NCI-H1436 treated with DMSO at 0.1 percent for 48 hours (cell line): Measurements from ENCODE around the gene PTPRM.

Source experiments
- DNase-seq: peaks from one replicate; lab custom pipeline; 2025; lab: John Stamatoyannopoulos, UW

The PTPRM gene

GRCh38 chr18:8238507-8238906 is 671.4 kb downstream of the PTPRM start:
- no peak for DNase-seq

GRCh38 chr18:8241731-8242130 is 674.6 kb downstream of the PTPRM start:
- DNase-seq: no peak

DNA sequence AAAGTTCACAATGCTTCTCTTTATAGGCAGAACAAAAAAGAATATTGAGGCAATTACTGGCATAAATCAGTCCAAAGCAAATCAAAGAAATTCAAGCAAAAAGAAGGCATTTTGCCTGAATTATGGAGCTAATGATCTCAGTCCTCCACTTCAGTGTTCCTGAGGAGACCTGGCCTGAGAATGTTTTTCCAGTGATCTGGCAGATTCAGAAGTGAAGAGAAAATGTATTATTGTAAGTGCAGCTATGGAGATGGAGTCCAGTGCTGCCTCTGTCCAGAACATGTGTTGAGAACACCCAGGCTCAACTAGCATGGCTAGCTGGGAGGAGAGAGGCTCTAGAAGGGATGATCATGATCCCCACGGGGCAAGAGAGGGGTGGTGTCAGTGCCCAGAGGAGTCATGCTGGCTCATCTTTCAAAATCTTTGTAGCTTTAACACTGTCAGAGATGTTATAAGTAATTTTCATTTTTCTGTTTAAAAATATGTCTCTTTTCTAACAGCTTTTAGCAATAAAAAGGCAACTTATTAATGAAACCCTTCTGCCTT is 675.1 kb downstream of the PTPRM start:
- DNase-seq: no peak

- DNase-seq: no peak
Observed at GRCh38 chr18:8247700-8248099, 680.6 kb downstream of the PTPRM start.

GRCh38 chr18:8248576-8248975 is 681.5 kb downstream of the PTPRM start:
- no peak for DNase-seq

GRCh38 chr18:8249811-8250210 is 682.7 kb downstream of the PTPRM start:
- DNase-seq: no peak

- DNase-seq: no peak
Observed at GRCh38 chr18:8252371-8252770, 685.3 kb downstream of the PTPRM start.

DNA sequence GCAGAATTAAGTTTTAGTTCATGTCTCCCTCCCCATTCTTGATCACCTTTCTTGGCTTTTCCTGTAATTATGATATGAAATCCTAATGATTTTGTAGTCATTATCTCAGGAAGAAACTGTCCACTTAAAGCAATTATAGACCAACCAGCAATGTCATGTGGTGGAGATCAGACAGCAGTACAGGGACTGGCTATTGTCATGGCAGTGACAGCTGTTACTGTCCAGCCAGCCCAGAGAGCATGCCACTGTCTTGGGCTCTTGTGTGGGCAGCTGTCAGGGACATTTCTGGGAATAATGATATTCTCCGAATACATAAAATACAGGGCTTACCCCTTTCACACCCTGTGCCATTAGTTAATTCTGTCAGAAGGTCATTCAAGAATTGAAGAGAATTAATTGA is 686.8 kb downstream of the PTPRM start:
- no peak for DNase-seq

GRCh38 chr18:8254654-8255053 is 687.5 kb downstream of the PTPRM start:
- no peak for DNase-seq

DNA sequence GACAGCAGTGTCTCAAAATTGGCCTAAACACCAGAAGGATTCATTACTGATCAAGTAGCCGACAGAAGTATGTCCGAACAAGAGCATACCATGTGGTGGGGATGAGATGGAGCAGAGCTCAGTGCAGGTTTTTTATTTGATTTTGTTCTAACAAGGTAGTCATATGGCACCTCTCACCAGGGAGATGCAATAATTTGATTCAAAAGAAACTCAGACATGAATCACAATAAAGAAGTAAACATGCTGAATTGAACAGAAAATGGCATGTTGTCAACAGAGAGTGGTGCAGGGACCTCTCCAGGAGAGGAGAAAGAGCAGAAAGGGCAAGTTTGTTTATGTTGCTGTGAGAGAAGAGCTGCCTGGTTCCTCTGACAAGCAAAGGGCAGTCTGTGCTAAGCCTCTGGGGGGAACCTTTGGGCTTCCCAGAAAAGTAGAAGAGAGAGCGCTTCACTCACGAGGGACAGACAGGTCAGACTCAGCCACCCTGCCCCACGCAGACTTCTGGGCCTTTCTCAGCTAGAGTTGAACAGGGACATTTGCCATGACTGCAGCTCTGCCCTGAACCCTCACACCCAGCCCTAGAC is 690.8 kb downstream of the PTPRM start:
- no peak for DNase-seq

DNA sequence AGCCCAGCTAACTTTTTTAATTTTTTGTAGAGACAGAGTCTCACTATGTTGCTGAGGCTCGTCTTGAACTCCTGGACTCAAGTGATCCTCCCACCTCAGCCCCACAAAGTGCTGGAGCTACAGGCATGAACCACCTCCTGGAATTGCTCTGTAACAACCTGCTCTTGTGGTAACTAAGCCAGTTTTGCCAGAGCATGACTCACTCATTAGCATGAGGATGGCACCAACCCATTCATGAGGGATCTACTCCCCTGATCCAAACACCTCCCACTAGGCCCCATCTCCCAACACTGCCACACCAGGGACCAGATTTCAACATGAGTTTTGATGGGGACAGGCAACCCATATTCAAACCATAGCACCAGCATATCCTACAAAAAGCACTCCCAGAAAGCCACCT is 693.2 kb downstream of the PTPRM start:
- no peak for DNase-seq

DNA sequence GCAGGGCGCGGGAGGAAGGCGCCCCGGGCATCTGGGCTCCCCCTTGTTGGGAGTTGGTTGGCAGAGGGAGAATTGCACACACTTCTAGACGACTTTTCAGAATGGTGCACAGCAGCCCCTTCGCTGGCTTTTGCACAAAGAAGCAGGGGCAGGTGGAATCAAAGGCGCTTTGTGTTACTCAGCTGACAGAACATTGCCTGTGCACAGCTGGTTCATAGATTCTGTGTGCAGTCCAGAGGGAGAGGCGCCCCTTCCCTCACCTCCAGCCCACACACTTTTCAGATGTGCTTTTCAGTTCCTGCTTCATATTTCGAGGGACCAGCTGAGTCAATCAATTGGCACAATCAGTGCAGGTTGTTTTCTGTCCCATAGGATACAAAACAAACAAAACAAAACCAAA is 693.7 kb downstream of the PTPRM start:
- no peak for DNase-seq

DNA sequence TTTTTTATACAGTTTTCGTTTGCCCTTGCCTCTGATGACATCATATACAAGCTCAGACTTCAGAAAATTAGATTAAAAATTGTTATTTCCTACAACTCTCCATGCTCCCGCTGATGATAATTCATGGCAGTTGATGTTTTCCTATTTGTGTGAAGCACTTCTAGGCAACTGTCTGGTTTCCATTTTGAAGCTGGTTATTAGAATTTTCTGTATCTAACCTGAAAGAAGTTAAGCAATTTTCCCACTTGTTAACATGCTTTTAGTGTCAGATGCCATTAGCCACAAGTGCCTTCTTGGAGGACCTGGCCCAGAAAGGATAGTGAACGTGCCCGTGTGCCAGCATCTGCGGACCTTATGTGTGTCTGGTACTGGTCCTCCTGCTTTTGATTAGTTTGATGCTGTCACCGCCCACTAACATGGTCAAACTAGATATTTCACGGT is 694.6 kb downstream of the PTPRM start:
- no peak for DNase-seq

DNA sequence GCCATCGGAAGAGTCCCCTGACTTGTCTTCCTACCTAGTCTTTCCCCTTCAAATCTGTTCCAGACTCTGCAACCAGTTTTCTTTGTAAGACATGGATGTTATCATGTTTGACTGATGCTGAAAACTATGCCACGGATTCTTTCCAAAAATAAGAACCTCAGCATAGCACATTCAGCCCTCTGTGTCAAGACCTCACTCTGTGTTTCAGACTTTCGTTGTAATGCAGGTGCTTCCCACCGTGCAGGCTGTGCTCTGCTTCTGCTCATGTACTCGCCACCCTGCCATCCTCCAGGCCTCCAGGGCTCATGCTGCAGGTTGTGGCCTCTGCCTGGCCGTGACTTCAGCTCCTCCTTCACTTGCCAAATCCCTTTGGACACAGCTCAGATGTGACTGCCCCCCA is 695.1 kb downstream of the PTPRM start:
- no peak for DNase-seq

DNA sequence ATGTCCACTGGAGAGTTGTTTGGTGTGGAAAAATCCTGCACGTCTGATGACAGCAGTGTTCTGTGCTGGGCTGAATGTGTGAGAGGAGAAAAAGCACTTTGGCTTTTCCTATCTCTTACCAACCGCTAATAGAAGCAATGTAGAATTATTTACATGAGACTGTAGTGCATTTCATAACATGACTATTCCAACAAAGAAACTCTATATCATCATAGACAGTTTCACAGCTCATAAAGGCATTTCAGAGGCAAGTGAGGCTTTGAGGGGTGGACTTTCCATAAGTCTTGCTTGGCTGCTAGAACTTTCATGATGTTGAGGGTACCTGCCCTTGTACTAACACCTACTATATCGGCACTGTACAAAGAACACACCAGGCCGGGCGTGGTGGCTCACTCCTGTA is 697.0 kb downstream of the PTPRM start:
- DNase-seq: no peak

DNA sequence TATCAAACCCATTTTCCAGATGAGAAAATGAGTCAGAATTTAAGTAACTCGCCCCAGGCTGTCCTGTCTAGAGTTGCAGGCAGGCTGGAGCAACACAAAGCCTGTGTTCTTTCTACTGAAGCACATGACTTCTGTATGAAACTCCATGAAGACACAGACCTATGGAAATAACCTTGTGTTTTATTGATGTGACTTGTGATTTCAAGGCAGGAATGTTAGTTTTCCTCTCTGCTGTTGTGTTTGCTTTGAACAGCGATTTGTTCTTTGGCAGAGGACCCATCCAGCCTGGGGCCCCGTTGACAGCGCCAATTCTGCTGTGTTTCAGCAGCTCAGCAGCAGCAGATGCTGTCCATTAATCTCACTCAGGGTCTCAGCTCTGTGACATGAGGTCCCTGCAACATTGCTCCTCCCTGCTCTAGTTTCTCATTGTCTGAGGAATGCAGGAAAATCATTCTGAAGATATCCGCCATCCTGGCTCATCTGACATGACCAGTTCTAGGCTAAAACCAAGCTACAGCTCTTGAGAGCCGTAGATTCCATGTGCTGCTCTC is 697.8 kb downstream of the PTPRM start:
- DNase-seq: no peak

DNA sequence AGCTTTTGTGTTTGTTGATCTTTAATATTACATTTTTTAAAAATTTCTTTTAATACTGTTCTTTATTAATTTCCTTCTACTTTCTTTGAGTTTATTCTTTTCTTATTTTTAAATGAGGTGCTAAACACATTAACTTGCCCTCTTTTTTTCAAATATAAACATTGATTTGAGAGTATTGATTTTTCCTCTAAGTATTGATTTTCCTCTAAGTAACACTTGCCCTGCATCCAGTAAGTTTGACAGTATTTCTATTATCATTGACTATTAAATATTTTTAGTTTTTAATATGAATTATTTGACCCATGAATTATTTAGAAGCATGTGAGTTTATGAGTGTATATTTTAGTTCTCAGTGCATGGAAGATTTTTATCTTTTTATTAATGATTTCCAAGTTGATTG is 705.1 kb downstream of the PTPRM start:
- no peak for DNase-seq

GRCh38 chr18:8274370-8274769 is 707.3 kb downstream of the PTPRM start:
- no peak for DNase-seq

- no peak for DNase-seq
Observed at GRCh38 chr18:8276406-8276805, 709.3 kb downstream of the PTPRM start.

DNA sequence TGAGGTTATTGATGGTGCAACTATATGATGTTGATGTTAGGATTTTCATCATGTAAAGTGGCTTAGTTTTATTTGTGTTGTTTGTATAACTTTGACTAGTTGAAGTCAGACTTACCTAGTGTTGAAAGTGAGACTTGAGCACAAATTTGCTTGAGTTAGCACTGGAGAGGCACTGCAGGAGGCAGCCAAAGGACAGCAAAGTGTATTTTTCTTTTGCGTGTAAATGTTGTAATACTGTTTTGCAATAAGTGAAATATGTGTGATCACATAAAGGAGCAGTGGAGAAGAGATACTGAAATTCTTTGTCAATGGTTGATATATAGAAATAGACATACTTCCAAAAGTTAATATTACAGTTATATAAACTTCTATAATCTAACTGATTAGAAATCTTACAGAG is 710.2 kb downstream of the PTPRM start:
- no peak for DNase-seq

DNA sequence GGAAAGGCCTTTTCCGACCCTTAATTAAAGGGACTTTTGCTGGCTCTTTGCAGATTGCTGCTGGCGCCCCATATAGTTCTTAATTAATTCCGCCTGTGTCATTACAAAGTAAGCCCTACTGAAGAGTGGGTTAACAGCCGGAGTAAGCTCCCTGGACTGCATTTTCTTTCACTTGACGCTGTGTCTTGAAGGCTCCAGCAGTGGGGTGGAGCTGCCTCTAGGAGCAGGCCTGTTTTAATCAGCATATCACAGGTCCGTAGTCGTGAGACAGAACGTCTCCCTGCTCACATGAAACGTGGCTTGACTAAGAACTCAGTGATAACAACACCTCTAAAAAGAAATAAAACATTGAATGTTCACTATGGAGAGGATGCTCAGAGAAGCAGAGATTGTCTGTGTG is 712.2 kb downstream of the PTPRM start:
- no peak for DNase-seq

DNA sequence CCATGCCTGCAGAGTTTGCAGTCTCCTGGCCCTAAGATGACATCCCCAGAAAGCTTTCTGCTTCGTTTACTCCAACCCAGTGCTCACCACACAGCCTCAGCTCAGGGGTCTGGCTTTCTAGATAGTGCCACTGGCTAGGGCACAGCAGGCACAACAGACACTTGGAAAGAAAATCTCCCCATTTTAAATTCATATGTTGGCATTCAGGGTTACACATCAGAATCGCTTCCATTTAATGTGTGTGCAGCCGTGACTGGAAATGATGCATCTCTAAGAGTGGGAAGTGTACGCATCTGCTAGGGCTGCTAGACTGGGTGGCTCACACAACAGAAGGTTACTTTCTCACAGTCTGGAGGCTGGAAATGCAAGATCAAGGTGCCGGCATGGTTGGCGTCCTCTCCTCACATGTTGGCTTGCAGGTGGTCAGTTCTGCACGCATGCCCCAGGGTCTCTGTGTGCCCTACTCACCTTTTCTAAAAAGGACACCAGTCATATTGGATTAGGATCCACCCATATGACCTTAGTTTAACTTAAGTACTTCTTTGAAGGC is 712.7 kb downstream of the PTPRM start:
- no peak for DNase-seq

- DNase-seq: no peak
Observed at GRCh38 chr18:8283891-8284585, 716.9 kb downstream of the PTPRM start.
